ENCODE results near the gene SPEM2.

DNA sequence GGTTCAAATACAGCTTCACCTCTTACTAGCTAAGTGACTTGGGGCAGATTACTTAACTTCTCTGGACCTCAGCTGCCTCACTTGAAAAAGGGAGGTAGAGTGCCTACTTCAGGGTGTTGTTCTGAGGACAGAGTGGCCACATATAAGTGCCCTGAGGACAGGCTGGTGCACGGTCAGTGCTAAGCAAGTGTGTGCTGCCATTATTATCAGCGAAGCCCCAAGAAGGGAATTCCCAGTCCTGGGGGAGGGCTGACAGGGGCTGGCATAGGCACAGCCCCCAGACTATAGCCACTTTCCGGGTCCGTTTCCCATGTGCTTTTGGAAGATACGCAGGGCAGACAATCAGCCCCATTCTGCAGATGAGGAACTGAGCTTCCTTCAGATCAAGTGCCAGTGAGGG lies 51.5 kb downstream of the SPEM2 start:
- no peak for TF ChIP-seq CTCF (IDR thresholded peaks at IDR 0.05)
- no peak for TF ChIP-seq POLR2A (IDR thresholded peaks at IDR 0.05)
